KOPT-K1 (cell line): ENCODE measurements around the gene SAMMSON.

Experiments
- H3K27ac ChIP-seq: fragments of 200-600 bp; sonication (generic); 2 replicates; pipeline ENCODE4 v1.5.1; 2016; ENCODE audit warnings: antibody characterized with exemption, mild to moderate bottlenecking, low read depth, low read length; ENCODE audit not compliant: poor library complexity, severe bottlenecking
- H3K36me3 ChIP-seq: fragments of 200-600 bp; sonication (generic); 2 replicates; pipeline ENCODE4 v1.5.1; 2017; ENCODE audit warnings: antibody characterized with exemption, mild to moderate bottlenecking, low read length, moderate library complexity; ENCODE audit not compliant: insufficient read depth
- H3K9me3 ChIP-seq: fragments of 200-600 bp; sonication (generic); 2 replicates; pipeline ENCODE4 v1.5.1; 2017; ENCODE audit warnings: antibody characterized with exemption, low read length, mild to moderate bottlenecking; ENCODE audit not compliant: insufficient read depth, poor library complexity, severe bottlenecking

The SAMMSON gene

GRCh38 chr3:69997631-69998307 is 1.8 kb upstream of the SAMMSON start:
- no peaks in the 10 kb centered on the region for H3K36me3 ChIP-seq
- no peak overlapping the region for H3K27ac ChIP-seq

GRCh38 chr3:69998759-69999139 is 784 bp upstream of the SAMMSON start:
- Histone ChIP-seq H3K36me3 (no peaks in the 10 kb centered on the region), H3K9me3 (no peaks in the 10 kb centered on the region), H3K27ac (no peak overlapping the region)

More at GRCh38 chr3:69997631-69998307, 1.8 kb upstream of the SAMMSON start:
- no peaks in the 10 kb centered on the region for H3K9me3 ChIP-seq

DNA sequence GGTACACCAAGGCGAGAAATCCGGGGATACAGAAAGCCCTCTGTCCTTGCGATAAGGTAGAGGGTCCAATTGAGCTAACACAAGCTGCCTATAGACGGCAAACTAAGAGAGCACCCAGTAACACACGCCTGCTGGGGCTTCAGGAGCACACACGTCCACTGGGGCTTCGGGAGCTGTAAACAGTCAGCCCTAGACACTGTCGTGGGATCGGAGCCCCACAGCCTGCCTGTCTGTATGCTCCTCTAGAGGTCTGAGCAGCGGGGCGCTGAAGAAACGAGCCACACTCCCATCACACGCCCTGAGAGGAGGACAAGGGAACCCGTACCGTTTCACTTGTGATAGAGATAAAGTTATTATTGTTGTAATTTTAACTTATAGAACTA is 486 bp downstream of the SAMMSON start:
- H3K27ac ChIP-seq, result no peak overlapping the region
- no peaks in the 10 kb centered on the region for H3K36me3 ChIP-seq
- no peaks in the 10 kb centered on the region for H3K9me3 ChIP-seq

DNA sequence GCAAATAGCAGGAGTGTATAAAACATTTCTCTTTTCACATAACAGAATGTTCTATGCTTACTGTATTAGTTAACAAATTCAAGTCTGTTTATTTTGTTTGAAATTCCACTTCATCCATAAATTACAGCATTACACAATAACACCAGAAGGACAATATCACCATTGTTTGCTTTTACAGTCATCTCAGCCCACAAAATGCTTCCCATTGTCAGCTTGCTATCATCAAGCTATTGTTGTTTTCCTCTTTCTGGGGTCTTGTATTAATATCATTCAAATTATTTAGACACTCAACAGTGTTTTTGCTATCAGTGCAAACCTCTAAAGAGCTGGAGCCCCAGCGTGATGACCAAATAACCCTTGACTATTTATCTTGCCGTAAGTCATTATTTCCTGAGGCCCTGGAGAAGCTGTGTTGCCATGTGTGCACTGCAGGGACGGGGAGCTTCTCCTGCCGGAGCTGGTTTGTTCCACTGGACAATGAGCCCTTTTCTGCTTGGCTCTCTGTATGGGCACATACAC is 1.1 kb downstream of the SAMMSON start:
- no peaks in the 10 kb centered on the region for H3K9me3 ChIP-seq
- H3K27ac ChIP-seq, result no peak overlapping the region
- no peaks in the 10 kb centered on the region for H3K36me3 ChIP-seq

GRCh38 chr3:70003119-70003518 is 3.6 kb downstream of the SAMMSON start:
- Histone ChIP-seq H3K27ac (no peak overlapping the region), H3K36me3 (no peaks in the 10 kb centered on the region)

DNA sequence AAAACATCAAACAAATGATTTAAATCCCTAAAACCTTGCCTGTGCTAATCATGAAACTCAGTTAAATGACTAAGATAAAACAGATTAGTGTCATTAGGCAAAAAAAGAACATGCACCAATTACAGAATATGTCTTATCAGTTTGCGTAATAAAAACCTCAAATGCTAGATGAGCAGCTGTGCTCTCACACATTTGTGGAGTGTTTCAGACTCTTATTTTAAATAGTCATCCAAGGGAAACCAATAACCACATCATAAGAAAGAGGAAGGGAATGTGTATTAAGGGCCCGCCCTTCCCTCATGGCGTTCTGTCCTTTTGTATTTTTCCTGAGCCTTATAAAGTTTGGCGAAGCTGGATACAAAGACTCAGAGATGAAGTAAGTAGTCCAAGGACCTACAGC is 6.6 kb downstream of the SAMMSON start:
- Histone ChIP-seq H3K27ac (no peak overlapping the region), H3K9me3 (no peaks in the 10 kb centered on the region), H3K36me3 (no peaks in the 10 kb centered on the region)

More at GRCh38 chr3:70003119-70003518, 3.6 kb downstream of the SAMMSON start:
- H3K9me3 ChIP-seq, result no peaks in the 10 kb centered on the region

GRCh38 chr3:70010346-70010745 is 10.8 kb downstream of the SAMMSON start:
- H3K9me3 ChIP-seq, result no peaks in the 10 kb centered on the region
- no peak overlapping the region for H3K27ac ChIP-seq
- no peaks in the 10 kb centered on the region for H3K36me3 ChIP-seq

GRCh38 chr3:70011582-70011981 is 12.0 kb downstream of the SAMMSON start:
- H3K36me3 ChIP-seq, result no peaks in the 10 kb centered on the region
- H3K27ac ChIP-seq, result no peak overlapping the region
- H3K9me3 ChIP-seq, result no peaks in the 10 kb centered on the region

DNA sequence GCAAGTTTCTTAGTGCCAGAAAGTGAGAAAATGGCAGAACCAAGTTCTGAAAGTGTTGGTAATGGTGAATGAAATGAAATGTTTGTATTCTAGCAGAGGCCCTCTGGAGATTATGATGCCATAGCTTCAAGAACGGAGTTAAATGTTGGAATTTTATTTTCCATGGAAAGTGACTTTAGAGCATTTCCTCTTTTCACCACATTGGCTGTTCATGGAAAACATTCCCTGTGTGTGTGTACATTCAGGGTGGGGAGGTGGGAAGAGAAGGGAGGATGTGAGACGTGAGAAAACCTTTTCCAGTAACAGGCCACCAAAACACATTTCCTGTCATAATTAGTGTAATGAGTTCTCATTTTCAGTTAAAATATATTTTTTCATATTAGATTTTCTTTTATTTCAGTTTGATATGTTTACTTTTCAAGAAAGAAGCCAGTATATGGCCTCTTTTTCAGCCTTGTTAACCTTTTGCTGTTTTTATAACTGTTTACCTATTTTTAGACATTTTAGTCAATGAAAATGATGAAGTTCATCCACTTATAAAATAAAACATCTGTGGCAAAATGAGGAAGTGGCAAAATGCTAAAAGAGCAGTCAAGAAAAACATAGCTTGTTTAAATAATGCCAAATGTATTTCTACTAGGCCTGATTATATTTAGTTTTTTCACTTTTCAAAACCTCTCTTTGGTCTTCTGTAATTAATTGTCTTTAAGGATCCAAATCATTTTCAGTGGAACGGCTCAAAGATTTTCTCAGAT is 21.6 kb downstream of the SAMMSON start:
- Histone ChIP-seq H3K27ac (no peak overlapping the region), H3K36me3 (no peaks in the 10 kb centered on the region), H3K9me3 (no peaks in the 10 kb centered on the region)

DNA sequence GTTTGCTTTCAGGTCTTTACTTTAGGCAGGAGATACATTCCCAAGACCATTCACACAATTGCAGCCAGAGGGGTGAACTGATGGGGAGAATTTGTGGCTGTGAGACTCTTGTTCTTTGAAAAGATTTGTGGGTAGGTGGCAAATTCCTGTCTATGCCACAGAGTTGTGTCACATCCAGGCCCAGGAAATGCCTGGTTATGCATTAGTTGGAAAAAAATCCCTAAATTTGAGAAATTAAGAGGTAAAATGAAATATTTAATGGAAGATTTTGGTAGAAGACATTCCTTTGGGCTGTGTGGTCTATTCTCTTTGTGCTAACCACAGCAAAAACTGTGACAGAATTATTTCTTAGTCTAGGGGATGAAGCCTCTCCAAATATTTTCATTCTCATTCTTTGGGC is 28.8 kb downstream of the SAMMSON start:
- Histone ChIP-seq H3K36me3 (no peaks in the 10 kb centered on the region), H3K27ac (no peak overlapping the region), H3K9me3 (no peaks in the 10 kb centered on the region)

DNA sequence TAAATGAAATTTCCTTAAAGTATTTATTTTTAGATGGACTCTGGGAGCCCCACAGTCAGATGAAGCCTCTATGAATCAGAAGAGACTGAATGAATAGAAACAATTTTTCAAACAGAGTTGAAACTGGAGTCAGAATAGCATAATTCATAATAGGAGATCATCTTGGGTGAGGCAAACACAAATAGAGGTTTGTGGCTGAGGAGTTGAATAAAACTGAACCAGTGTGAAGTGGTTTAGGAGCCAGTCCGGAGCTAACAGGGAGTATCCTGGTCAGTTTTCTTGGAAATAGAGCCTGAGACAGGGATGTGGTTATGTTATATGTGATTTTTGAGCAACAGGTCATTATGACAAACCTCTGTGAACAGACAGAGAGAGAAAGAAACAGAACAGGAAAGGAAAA is 39.2 kb downstream of the SAMMSON start:
- no peaks in the 10 kb centered on the region for H3K9me3 ChIP-seq
- no peaks in the 10 kb centered on the region for H3K36me3 ChIP-seq
- no peak overlapping the region for H3K27ac ChIP-seq

GRCh38 chr3:70040386-70040785 is 40.9 kb downstream of the SAMMSON start:
- Histone ChIP-seq H3K36me3 (no peaks in the 10 kb centered on the region), H3K9me3 (no peaks in the 10 kb centered on the region), H3K27ac (no peak overlapping the region)

DNA sequence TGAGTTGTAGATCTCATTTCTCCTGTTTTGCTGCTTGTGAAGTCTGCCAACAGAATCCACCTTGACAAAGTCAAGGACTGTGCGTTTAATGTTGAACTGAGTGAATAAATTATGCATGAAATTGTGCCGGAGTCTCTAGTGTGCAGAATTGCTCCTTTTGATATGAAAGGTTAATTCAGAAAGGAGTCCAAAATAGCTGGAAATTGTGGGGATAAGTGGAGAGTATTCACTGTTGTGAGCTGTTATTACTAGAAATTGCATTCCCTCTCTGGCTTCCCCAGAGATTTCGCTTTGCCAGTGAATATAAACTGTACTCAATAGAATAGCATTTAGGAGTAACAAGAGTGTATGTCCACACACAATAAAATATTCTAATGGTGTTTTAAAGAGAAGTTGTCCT is 43.1 kb downstream of the SAMMSON start:
- Histone ChIP-seq H3K9me3 (no peaks in the 10 kb centered on the region), H3K27ac (no peak overlapping the region), H3K36me3 (no peaks in the 10 kb centered on the region)

DNA sequence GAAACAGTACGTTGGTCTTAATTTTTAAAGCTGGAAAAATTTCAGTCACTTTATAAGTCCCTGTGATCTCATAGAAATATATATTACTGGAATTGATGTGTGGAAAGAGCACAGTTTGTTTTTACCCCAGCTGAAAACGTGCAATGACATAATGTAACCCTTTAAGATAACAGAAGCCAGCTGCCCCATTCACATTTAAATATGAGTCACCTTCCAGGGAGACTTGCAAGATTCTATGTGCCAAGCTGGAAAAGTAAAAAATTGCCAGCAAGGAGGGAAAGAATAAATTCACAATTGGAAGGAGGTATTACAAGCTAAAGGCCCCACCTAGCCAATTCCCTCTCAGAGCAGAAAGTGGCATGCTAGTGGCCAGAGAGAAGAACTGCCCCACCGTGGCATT is 50.2 kb downstream of the SAMMSON start:
- H3K36me3 ChIP-seq, result no peaks in the 10 kb centered on the region
- H3K9me3 ChIP-seq, result no peaks in the 10 kb centered on the region
- H3K27ac ChIP-seq, result no peak overlapping the region

GRCh38 chr3:70053293-70053692 is 53.8 kb downstream of the SAMMSON start:
- Histone ChIP-seq H3K27ac (no peak overlapping the region), H3K9me3 (no peaks in the 10 kb centered on the region), H3K36me3 (no peaks in the 10 kb centered on the region)

- Histone ChIP-seq H3K36me3 (no peaks in the 10 kb centered on the region), H3K9me3 (no peaks in the 10 kb centered on the region), H3K27ac (no peak overlapping the region)
These were observed 56.5 kb downstream of the SAMMSON start for GRCh38 chr3:70056081-70056480.
